CD4-positive, alpha-beta T cell treated with Interleukin-15 for 1 hour (primary cell): Measurements from ENCODE around the gene IFI44L.

Source experiments
- DNase-seq: peaks from one replicate; pipeline ENCODE4 v3.0.0-alpha.2; 2020

Gene IFI44L

DNA sequence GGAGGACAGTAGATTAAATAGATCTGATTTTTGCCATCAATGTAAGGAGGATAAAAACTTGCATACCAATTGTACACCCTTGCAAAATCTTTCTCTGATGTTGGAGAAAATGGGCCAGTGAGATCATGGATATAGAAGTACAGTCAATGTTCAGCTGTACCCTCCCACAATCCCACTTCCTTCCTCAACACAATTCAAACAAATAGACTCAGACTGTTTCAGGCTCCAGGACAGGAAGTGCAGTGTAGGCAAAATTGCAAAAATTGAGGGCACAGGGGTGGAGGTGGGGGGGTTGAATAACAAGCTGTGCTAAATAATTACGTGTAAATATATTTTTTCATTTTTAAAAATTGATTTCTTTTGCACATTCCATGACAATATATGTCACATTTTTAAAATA, 25.5 kb downstream of the IFI44L start:
- no peak for DNase-seq

DNA sequence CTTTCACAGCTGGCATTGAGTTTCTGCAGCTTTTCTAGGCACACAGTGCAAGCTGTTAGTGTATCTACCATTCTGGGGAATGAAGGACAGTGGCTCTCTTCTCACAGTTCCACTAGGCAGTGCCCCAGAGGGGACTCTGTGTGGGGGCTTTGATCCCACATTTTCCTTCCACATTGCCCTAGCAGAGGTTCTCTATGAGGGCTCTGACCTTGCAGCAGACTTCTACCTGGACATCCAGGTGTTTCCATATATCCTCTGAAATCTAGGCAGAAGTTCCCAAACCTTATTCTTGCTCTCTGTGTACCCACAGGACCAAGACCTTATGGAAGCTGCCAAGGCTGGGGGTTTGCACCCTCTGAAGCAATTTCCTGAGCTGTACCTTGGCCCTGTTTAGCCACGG, 27.0 kb downstream of the IFI44L start:
- DNase-seq = no peak

DNA sequence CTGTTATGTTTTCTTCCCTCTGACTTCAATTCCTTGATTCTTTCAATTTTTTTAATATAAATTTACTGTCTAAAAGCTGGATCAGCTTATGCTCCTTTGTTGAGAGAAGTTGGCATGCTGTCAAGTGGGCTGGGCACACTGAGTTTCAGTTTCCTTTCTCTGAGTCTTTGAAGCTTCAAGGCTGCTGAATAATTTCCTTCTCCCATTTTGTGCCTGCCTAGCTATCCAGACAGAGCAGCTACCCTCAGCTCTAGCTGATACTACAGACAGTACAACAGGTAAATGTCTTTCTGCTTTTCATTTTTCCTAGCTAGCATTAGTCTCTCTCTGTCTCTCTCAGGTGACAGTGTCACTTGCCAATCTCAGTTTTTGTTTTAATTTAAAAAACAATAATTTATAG, 29.4 kb downstream of the IFI44L start, which contains the start of gene IFI44:
Gene IFI44 (plus strand): TSS at position 204 of the 400 bp plus-strand sequence. CDS start 365 bp downstream, outside the sequence.
- DNase-seq = peak; percentile 61

DNA sequence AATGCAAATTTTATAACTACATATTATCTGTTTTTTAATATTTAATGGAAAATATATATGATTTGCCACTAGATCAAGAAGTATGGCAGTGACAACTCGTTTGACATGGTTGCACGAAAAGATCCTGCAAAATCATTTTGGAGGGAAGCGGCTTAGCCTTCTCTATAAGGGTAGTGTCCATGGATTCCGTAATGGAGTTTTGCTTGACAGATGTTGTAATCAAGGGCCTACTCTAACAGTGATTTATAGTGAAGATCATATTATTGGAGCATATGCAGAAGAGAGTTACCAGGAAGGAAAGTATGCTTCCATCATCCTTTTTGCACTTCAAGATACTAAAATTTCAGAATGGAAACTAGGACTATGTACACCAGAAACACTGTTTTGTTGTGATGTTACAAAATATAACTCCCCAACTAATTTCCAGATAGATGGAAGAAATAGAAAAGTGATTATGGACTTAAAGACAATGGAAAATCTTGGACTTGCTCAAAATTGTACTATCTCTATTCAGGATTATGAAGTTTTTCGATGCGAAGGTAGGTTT, 29.9 kb downstream of the IFI44L start:
- no peak for DNase-seq

DNA sequence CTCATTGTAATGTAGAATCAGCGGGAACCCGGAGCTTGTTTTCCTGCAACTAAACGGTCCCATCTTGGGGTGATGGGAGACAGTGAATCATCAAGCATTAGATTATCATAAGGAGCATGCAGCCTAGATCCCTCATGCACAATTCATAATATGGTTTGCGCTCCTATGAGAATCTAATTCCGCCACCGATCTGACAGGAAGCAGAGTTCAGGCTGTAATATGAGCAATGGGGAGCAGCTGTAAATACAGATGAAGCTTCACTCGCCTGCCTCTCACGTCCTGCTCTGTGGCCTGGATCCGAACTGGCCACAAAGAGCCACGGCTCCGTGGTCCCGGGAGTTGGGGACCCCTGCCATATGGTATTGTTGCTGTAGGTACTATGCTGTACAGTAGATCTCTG, 31.0 kb downstream of the IFI44L start:
- no peak for DNase-seq

DNA sequence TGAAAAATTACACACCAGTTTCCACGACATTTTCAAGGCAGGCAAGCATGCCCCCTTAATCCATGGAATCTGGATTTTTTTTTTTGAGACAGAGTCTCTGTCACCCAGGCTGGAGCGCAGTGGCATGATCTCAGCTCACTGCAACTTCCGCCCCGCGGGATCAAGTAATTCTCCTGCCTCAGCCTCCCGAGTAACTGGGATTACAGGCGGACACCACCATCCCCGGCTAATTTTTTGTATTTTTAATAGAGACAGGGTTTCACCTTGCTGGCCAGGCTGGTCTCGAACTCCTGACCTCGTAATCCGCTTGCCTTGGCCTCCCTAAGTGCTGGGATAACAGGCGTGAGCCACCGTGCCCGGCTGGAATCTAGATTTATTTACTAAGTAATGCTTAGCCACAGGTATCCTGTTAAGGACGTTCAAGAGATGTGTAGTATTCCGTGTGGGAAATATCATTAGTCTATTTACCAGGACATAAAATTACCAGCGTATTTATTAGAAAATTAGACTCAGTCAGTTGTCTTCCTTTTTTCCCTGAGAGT, 31.8 kb downstream of the IFI44L start:
- no peak for DNase-seq

DNA sequence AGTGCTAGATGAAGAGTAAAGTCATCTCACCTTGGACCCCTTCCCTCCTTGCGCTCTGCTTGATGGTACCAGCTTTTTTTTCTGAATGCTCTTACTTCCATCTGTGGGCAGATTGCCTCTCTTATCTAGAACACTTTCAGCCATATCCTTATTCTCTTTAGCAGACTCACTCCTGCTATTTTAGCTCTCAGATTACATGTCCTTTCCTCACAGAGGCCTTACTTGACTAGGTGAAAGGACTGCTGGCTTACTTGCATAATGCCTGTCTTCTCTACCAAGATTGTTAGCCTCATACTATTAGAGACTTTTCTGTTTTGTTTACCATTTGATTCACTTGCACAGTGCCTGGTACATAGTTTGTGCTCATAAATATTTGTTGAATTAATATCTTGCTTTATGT, 38.7 kb downstream of the IFI44L start:
- DNase-seq = no peak

DNA sequence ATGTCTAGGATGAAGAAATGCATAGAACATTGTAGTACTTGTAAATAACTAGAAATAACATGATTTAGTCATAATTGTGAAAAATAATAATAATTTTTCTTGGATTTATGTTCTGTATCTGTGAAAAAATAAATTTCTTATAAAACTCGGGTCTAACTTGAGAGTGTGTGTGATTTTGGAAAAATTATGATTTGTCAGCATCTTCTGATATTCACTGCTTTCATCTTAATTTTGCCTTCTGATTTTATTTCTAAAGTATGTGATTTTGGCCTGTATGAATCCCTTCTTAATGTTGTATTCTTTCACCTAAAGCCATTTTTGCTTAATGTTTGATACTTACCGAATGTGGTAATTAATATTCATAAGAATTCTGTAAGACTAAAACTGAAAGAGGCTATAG, 43.7 kb downstream of the IFI44L start:
- no peak for DNase-seq

DNA sequence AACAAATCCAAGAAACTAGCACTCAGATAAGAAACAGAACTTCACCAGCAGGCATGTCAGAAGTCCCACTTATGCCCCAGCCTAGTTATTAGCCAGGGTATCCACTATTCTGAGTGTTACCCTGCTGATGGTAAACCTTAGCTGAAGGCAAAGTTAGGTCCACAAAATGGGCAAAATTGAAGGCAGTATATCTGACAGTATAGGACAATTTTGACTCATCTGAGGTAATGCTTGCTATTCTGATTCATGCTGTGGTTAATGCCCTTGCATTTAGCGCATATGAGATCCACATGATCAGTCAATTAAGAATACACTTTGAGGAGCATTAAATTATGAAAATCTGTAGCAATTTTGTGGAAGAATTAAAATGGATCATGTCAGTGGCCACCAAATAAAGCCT, 44.5 kb downstream of the IFI44L start:
- DNase-seq = no peak

DNA sequence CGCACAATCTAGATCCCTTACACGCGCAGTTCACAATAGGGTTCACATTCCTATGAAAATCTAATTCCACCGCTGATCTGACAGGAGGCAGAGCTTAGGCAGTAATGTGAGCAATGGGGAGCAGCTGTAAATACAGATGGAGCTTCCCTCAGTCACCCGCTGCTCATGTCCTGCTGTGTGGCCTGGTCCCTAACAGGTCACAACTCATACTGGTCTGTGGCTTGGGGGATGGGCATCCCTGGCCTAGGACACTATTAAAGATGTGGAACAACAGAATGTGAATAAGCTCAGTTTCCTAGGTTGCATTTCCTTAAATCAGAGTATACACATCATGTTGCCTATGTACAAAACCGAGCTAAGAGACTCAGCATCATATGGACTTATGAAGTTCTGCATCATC, 45.6 kb downstream of the IFI44L start:
- DNase-seq = no peak

DNA sequence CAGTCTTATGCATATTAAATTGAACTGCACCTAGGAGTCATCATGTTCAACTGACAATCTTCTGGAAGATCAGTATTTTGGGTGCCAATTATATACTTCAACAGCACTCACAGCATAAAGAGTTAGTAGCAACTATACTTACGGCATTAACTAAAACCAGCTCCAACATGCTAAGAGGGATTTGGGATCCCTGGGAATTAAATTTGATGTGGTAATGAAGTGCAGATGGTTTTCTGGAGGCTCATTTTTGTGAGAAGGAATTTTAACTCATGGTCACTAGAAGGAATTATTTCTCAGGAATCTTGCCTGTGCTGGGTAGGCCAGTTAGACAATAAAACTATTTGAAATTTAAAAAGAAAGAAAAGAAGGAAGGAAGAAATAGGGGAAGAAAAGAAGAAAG, 47.7 kb downstream of the IFI44L start:
- no peak for DNase-seq

DNA sequence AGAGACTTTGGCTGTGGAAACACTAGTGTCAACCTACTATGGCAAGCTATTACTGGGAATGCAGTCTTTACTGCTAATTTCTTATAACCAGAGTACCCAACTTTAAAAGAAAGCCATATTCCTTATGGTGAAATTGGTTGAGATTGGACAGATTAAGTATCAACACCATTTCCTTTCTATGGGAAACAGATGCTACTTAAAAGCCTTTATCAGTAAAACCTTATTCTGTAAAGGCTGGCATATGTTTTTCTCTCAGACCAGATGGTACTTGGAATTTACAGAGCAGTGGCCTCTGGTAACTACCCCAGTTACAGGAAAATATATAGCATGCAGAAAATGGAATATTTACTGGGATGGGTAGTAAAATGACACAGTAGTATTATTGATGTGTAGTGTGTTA, 48.2 kb downstream of the IFI44L start:
- no peak for DNase-seq

DNA sequence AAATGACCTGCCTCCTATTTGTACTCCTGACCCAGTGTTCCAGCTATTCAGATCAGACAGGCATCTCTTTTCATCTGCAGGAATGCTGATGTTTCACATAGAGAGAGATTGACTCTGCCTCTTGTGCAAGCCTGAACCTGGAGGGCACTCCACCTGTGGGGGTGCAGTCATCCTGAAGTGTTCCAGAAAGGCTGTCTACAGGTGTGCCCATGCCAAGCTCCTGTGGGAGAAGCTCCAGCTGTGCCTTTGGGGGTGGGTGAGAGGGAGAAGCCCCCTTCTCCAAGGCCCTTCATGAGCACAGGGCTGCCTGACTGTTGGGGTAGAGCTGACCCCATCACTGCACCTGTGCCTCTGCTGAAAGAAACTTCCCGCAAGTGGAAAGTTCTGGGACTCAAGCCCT, 52.2 kb downstream of the IFI44L start:
- DNase-seq = no peak

DNA sequence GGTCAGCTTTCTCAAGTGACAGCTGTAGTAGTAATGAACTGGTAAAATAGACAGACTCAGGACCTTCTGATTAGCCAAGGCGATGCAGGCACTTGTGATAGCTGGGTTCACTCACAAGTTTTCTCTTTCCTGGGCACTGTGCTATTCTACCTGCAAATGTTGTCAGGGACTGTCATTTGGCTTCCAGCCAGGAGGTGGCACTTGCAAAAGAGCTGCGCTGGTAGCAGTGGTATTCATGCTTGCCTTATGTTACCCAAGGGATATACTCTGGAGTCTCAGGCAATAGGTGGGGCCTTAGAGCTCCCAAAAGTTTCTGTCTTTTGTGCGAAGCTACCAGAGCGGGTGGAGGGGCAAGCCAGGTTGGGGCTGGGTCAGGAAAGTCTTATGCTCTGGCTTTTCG, 52.9 kb downstream of the IFI44L start:
- DNase-seq = no peak

DNA sequence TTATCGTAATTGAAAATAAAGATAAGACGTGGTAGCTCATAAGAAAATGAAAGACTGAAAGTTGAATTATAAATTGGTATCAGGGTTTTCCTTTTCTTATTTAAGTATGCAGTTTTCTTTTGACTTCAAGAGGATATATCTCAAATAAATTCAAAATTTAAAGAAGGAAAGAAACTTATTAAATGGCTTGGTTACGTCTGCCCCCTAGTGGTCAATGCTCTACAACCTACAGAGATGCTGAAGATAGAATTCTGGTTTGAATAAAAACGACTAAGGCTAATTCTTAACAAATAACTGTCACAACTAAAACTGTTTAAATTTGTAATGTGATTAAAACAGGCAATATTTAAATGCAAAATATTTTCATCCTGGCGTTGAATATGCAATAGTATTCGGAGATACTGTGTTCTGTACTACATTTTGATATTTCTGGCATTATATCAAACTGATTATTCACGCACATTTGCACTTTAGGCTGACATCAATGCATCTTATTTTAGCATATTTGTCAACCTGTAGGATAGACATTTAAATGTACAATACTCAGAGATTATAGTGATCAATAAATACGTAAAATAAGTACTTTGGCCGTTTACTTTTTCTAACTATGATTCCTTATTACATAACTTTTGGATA, 56.2 kb downstream of the IFI44L start:
- no peak for DNase-seq

DNA sequence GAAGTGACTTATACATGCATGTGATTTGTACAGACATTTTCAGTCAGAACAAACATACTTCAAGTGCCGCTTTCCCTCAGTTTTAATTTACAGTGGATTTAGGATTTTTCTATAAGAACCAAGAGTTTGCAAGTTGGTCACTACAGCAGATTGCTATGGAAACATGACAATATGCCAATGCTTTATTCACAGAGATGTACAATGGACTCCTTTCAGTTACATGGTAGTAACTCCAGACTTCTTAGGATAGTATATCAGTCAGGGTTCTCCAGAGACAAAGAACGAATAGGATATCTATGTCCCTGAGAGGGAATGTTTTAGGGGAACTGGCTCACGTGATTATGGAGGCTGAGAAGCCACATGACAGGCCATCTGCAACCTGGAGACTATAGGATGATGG, 56.7 kb downstream of the IFI44L start:
- DNase-seq = no peak

DNA sequence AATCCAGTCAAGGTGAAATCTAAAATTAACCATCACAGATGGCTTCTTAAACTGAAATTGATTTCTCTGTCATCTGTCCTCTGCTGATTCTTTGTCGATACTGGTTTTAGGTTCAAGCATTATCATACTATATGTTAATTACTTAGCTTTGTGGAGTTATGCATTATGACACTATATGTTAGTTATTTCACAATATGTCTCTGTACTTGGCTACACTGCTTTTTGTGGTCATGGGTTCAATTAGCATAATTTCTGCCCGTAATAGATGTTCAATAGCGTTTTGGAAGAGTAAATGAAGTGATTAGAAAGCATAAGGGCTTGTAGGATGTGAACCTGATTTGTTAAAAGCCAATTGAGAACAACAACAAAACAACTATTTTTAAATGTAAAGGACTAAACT, 57.5 kb downstream of the IFI44L start:
- DNase-seq = no peak

DNA sequence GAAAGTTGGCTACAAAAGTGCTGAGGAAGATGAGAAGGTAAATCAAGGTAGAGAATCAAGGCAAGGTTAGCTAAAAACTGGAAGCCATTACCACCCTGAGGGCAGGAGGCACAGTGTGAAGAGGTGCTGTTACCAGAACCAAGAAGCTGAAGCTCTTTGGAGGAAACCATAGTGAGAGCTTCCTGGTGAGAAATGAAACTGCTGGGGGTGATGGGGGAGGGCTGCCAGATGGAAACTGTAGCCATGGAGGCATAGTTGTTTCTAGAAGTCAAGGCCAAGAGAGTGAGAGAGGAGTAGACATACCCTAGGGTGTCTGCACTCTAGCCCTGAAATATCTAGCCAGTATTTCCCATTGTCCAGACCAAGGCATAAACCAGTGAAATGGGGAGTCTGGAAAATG, 58.1 kb downstream of the IFI44L start:
- no peak for DNase-seq

DNA sequence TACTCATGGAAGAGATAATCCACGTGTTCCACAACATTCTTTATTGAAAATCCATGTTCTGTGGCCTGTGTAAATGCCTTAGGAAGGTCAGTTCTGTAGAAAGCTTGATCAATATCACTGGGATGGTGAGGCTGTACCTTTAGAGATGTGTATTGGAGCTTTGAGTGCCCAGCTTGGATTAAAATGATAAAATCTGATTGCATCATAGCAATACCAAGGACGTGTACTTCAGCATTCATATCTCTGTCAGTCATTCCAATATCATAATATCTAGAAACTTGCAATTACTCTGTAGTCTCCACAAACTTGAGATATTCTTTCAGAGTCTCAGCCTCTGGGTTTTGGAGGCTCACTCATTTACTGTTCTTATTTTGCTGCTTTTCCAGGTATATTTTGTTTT, 61.0 kb downstream of the IFI44L start:
- no peak for DNase-seq

DNA sequence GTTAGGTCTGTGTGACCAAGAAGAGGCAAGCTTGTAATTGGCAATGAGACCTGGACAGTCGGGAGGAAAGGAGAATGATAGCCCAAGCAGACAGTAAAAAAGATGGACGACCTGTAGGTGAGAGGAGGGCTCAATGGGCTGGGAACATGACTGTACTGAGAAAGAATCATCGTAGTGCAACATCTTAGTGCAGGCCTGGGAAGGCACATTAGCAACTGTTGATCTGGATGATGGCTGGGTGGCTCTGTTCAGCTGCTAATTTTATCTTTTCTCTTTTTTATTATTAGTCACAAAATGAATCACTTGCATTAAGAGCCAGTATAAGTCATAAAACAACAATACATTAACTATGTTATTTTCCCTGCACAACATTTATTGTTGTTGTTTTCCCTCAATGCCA, 62.2 kb downstream of the IFI44L start:
- DNase-seq = no peak

DNA sequence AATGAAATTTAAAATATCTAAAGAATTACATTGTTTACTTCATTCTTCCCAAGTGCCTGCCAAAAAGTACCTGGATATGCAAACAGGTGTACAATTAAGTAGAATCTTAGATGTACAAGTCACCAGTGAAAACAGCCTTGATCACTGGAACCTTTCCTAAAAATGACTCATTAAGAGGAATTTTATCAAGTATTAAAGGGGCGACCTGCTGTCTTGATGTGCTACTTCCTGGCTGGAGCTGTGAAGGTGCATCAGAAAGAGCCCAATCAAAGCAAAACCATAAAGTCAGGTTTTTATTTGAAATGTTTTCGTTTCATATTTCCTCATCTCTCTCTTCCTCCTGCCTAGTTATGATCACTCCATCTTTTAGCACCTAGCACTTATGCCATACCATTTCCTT, 62.8 kb downstream of the IFI44L start:
- DNase-seq = no peak

DNA sequence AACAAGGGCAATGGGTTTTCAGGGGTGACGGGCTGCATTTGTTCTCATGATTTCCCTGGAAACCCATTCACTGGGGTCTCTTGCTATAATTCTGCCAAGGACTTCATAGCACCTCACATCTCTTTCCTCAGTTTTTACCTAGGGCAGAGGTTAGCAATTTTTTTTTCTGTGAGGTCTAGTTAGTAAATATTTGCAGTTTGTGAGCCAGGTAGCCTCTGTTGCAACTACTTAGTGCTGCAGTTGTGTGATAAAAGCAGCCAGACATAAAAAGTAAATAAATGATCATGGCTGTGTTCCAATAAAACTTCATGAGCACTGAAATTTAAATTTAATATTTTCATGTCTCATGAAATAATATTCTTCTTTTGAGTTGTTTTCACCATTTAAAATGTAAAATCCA, 67.1 kb downstream of the IFI44L start:
- no peak for DNase-seq

DNA sequence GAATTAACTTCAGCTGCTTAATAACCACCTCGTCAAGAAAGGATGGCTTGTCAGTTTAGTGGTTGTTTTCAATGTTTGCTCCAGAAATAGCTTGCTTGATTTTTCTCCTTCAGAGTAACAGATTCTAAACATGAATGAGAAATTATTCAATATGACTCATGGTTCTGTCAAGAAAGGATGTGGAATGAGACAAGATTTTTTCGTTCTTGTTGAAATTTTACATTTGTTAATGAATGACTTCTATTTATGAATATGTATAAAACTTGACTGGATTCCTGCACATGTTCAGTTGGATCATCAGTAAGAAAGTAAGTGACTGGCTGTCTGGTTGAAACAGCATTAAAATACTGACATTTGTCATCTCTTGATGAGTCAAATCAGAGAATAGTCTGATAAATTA, 67.7 kb downstream of the IFI44L start:
- no peak for DNase-seq

DNA sequence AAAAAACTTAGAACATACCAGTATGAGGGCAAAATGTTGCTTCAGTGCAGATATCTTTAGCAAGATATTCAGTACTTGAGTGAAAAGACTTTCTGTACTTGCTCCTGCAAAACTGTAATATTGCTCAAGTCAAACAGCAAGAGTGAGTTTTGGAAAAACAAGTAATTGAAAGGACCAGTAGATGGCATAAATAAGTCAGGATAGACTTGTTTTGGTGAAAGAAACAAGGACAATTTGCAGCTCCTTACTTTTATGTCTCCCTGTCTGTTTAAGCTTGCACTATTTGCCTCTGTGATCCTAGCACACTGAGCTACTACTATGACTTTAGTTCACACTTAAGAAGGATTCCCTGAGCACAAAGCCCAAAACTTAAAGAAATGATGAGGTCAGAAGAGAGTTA, 68.4 kb downstream of the IFI44L start:
- DNase-seq = no peak

DNA sequence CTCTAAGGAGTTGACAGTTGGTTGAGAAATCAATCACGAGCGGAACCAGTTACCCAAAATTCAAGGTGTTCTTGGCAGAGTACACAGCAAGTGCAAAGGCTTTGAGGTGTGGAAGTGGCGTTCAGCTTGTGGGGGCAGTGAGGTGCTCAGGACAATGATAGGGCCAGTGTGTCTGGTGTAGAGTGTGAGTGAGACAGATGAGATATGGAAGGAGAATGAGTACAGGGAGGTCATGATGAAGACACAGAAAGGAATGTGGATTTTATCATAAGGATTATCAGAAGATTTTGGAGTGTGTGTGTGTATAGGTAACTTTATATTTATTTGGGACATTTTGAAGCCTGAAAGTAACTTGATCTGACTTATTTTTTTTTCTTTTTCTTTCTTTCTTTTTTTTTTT, 70.3 kb downstream of the IFI44L start:
- no peak for DNase-seq
